MM.1S (cell line): Measurements from ENCODE around the gene PHACTR1.

Source experiments
- CTCF ChIP-seq: fragments of 300-600 bp; sonication (generic); IDR thresholded peaks from 2 replicates; pipeline ENCODE4 v1.5.1; 2016; ENCODE audit warnings: antibody characterized with exemption, low read length, mixed read lengths
- EZH2phosphoT487 ChIP-seq: fragments of 300-600 bp; sonication (generic); IDR thresholded peaks from 2 replicates; pipeline ENCODE4 v1.6.1; 2018; ENCODE audit warnings: antibody characterized with exemption, low read length

DNA sequence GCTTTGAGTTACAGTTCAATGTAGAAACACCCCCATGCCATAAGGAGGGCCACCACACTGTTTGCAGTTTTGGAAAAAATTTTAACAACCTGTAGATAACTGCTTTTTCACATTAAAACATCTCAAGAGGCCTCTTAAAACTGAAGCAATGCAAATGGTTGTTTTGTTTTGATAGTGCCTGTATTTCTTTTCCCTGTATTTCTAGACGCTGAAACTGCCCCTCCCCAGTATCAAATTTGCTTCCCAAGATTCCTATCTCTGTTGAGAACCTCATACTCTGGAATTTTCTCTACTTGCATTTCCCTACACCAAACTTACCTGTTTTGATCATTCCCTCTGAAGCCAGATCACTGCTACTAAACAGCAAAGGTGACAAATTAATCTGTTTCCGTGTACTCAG, 98.5 kb downstream of the PHACTR1 start:
- TF ChIP-seq CTCF: no peak
- TF ChIP-seq EZH2phosphoT487: no peak
